ENCODE data around the gene MOGAT1. TPM values are rescaled to one million over a fixed set of nuclear protein-coding genes. Genes with fewer than 3 reads are reported as not detected.

Gene MOGAT1
- polyA plus RNA-seq, 1 of the 3 experiments (the other 2 are of a cell fraction): not detected

GRCh38 chr2:222649801-222650200 is 21.7 kb upstream of the MOGAT1 start:
- Histone ChIP-seq H3K79me2 (ENCODE audit: insufficient read depth) (peaks cover 67% of the 10 kb centered on the region), H3K9me2 (no peaks in the 10 kb centered on the region), H3K4me1 (ENCODE audit: control insufficient read depth in 1 of 2, insufficient read depth in 2 of 2, low read depth in 1 of 2, low read length in 1 of 2) (peaks cover 9 to 10% of the 10 kb centered on the region in 2 experiments; a peak in 2 of 4 replicates), H3K27me3 (ENCODE audit: insufficient read depth) (no peaks in the 10 kb centered on the region), H3F3A (replicated peaks; ENCODE audit: insufficient read depth) (peaks cover 4% of the 10 kb centered on the region), H3K4me3 (ENCODE audit: low read depth in 2 of 2, low read length in 1 of 2) (no peak overlapping the region), H4K20me1 (ENCODE audit: insufficient read depth) (no peaks in the 10 kb centered on the region), H2AFZ (ENCODE audit: low read depth) (no peak overlapping the region), H3K36me3 (replicated peaks in 1 of 2; ENCODE audit: control insufficient read depth in 1 of 2, insufficient read depth in 2 of 2, low read length in 1 of 2) (peaks cover 27 to 31% of the 10 kb centered on the region in 2 experiments), H3K27ac (ENCODE audit: low read depth in 2 of 2, low read length in 1 of 2) (no peak overlapping the region), H3K9me3 (no peaks in the 10 kb centered on the region), H3K4me2 (no peak overlapping the region), H3K9ac (no peak overlapping the region)
- CTCF ChIA-PET: no interaction called here
- DNase-seq: no peak
- POLR2A ChIA-PET: no interaction called here
- 97% methylated on average over 3 of the region's 3 CpGs for WGBS (ENCODE audit: low lambda C conversion rate)
- no peak for TF ChIP-seq ZBTB33 (IDR thresholded peaks at IDR 0.05; ENCODE audit: borderline replicate concordance, low read depth)
- no peak for TF ChIP-seq FOXJ3 (CRISPR knock-in tag; IDR thresholded peaks at IDR 0.05)
- no peak for TF ChIP-seq YY1 (IDR thresholded peaks at IDR 0.05; ENCODE audit: low read depth)
- TF ChIP-seq NFIC (IDR thresholded peaks at IDR 0.05; ENCODE audit: borderline replicate concordance): no peak
- TF ChIP-seq RFX5 (IDR thresholded peaks at IDR 0.05; ENCODE audit: low read length): no peak
- TF ChIP-seq TCF12 (IDR thresholded peaks at IDR 0.05): no peak
- no peak for TF ChIP-seq EZH2phosphoT487 (IDR thresholded peaks at IDR 0.05; ENCODE audit: borderline replicate concordance, low read depth)
- TF ChIP-seq TEAD4 (IDR thresholded peaks at IDR 0.05; ENCODE audit: borderline replicate concordance, insufficient read depth): no peak
- no peak for TF ChIP-seq NRF1 (IDR thresholded peaks at IDR 0.05; ENCODE audit: low read depth, low read length)
- TF ChIP-seq ELF1 (IDR thresholded peaks at IDR 0.05): no peak
- TF ChIP-seq PBX3 (IDR thresholded peaks at IDR 0.05): no peak
- no peak for TF ChIP-seq MXI1 (IDR thresholded peaks at IDR 0.05; ENCODE audit: low read depth, low read length)
- TF ChIP-seq CTCF (IDR thresholded peaks at IDR 0.05): no peak
- no peak for TF ChIP-seq CHD2 (IDR thresholded peaks at IDR 0.05; ENCODE audit: low read length, partially characterized antibody)
- no peak for TF ChIP-seq TAF1 (IDR thresholded peaks at IDR 0.05; ENCODE audit: borderline replicate concordance, low read depth, low read length)
- no peak for TF ChIP-seq GABPA (IDR thresholded peaks at IDR 0.05; ENCODE audit: low read depth)

Measured in SK-N-SH (cell line).